GOT3 (cell line): ENCODE data around the gene ING2.
"Not testable (repeated sequence)": the region's sequence is repeated elsewhere in the genome, so short reads cannot be mapped to it uniquely, and the experiment has no call there.

Source experiments
- DNase-seq: peaks from one replicate; lab custom pipeline; 2025; ENCODE audit warnings: mixed read lengths; lab: John Stamatoyannopoulos, UW

Gene ING2

GRCh38 chr4:183550345-183551093, 45.7 kb downstream of the ING2 start:
- no peak for DNase-seq

GRCh38 chr4:183552274-183553146, 47.7 kb downstream of the ING2 start:
- no peak for DNase-seq

- DNase-seq = not testable (repeated sequence)
Measured at GRCh38 chr4:183553147-183553478, 48.3 kb downstream of the ING2 start.

- no peak for DNase-seq
Measured at GRCh38 chr4:183553601-183554345, 48.9 kb downstream of the ING2 start.

- no peak for DNase-seq
Measured at GRCh38 chr4:183554346-183554686, 49.5 kb downstream of the ING2 start.

DNA sequence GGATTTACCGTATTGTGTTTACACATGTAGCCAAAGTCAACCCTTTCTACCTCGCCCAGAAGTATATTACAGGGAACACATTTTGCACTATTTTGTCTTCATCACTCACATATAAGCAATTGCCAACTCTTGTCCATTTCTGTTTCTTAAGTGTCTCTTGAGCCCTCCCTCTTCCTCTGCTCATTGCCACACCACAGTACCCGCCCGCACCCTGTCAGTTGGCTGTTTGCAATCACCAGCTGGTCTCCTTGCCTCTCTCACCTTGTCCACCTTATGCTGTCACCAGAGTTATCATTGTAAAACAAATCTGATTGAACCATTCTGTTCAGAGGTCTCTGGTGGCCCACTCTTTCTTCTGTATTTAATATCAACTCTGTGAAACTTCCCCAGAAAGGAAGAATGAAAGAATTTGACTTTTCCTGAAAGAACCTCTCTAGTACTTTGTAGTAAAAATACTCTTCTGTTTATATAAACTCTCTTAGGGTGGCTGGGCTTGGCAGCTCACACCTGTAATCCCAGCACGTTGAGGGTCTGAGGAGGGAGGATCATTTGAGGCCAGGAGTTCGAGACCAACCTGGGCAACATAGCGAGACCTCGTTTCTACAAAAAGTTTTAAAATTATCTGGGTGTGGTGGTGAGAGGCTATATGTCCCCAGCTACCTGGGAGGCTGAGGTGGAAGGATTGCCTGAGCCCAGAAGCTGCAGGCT, 50.2 kb downstream of the ING2 start:
- DNase-seq = no peak

DNA sequence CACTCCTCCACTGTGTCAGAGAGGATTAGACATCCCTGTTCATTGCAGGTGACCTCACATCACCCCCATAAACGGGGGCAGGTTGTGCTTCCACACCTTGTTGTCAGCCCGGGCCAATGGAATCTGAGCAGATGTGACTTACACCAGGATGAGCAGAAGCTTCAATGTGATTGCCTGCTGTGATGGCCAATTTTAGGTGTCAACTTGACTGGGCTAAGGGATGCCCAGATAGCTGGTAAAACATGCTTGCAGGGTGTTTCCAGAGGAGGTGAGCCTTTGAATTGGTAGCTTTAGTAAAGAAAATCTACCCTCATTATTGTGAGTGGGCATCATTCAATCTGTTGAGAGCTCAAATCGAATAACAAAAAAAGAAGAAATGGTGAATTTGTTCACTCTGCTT, 52.1 kb downstream of the ING2 start:
- no peak for DNase-seq

DNA sequence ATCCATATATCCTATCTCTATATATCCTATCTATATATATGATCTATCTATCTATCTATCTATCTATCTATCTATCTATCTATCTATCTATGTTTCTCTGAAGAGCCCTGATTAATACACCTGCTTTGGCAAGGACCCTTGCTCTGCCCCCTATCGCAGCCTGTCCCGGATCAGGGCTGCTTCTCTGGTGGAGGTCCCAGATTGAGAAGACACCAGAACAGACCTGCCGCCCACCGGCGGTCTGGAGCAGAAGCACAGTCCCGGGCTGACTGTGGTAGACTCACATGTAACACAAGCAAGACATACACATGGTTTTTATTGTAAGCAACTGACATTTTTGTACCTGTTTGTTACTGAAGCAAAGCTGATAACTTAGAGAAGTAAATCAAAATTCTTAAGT, 52.8 kb downstream of the ING2 start:
- DNase-seq = no peak

- no peak for DNase-seq
Measured at GRCh38 chr4:183558873-183559272, 54.0 kb downstream of the ING2 start.

DNA sequence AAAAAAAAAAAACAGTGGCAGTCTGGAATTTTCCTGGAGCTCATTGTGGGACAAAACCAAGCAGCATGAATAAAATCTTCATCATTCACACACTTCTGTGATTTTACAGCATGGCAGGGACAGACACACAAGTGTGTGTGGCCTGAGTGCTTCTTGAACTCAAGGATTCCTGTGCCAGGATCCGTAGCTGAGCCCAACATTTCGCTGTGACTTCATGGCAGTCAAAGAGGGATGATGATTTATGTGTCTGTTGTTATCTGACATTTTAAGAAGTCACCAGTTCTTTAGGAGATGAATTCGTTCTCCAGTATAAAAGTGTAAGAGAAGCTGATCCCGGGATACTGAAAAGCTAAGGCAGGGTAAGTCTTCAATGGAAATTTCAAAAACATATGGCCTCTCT, 57.0 kb downstream of the ING2 start:
- DNase-seq = no peak
